ENCODE data around the gene NT5C1A. TPM values are rescaled to one million over a fixed set of nuclear protein-coding genes. Genes with fewer than 3 reads are reported as not detected.

Gene NT5C1A
- polyA plus RNA-seq, 2 of the 4 experiments (the other 2 are of a cell fraction): not detected

- ChIA-PET CTCF (interaction anchor here (1.2 kb wide), 1 partner anchor 14 kb away, joined by 3 read pairs; the partner anchor contains the start of gene HEYL), POLR2A (no interaction called here)
- H3K4me1 ChIP-seq: no peaks in the 10 kb centered on the region
- no peak for TF ChIP-seq MAZ (IDR thresholded peaks at IDR 0.05; ENCODE audit: borderline replicate concordance, low read depth, low read length)
- TF ChIP-seq HOXB5 (CRISPR knock-in tag; IDR thresholded peaks at IDR 0.05): no peak
- TF ChIP-seq RARB (CRISPR knock-in tag; IDR thresholded peaks at IDR 0.05): no peak
- TF ChIP-seq ELK1 (IDR thresholded peaks at IDR 0.05; ENCODE audit: low read depth, low read length): no peak
- no peak for TF ChIP-seq BCL3 (IDR thresholded peaks at IDR 0.05)
- TF ChIP-seq POLR2AphosphoS2 (conservative IDR thresholded peaks at IDR 0.05; ENCODE audit: low read length): no peak
- TF ChIP-seq FOSL2 (IDR thresholded peaks at IDR 0.05): no peak
- TF ChIP-seq FOSL2 (CRISPR knock-in tag; IDR thresholded peaks at IDR 0.05): no peak
- no peak for TF ChIP-seq E2F6 (IDR thresholded peaks at IDR 0.05; ENCODE audit: borderline replicate concordance, low read depth)
- TF ChIP-seq NFE2L2 (conservative IDR thresholded peaks at IDR 0.05; ENCODE audit: low read length): no peak
- TF ChIP-seq RCOR1 (IDR thresholded peaks at IDR 0.05; ENCODE audit: low read depth, low read length): no peak
- no peak for TF ChIP-seq CBX8 (IDR thresholded peaks at IDR 0.05)
- TF ChIP-seq NPAS2 (CRISPR knock-in tag; IDR thresholded peaks at IDR 0.05; ENCODE audit: borderline replicate concordance): no peak
- no peak for TF ChIP-seq HDAC2 (IDR thresholded peaks at IDR 0.05)
- no peak overlapping the region for H3K4me3 ChIP-seq
- no peak for ATAC-seq
- no peak overlapping the region for H3K4me2 ChIP-seq
- DNase-seq (ENCODE audit: low read depth in 1 of 2, low spot score in 1 of 2): no peak
- FAIRE-seq: no peak
- WGBS (ENCODE audit: missing lambda C conversion rate): 82% methylated on average over 6 of the region's 8 CpGs
- no peak overlapping the region for H3K27ac ChIP-seq
- no peaks in the 10 kb centered on the region for H3K9me3 ChIP-seq
Measured at GRCh38 chr1:39625009-39625408, 46.9 kb downstream of the NT5C1A start.

GRCh38 chr1:39623053-39623452, 48.9 kb downstream of the NT5C1A start:
- WGBS (ENCODE audit: missing lambda C conversion rate): 75% methylated on average over 4 of the region's 6 CpGs
- DNase-seq (ENCODE audit: low read depth in 1 of 2, low spot score in 1 of 2) (no peak), FAIRE-seq (no peak), ATAC-seq (no peak)
- no peak overlapping the region for H3K27ac ChIP-seq
- CTCF ChIA-PET: interaction anchor here (1.3 to 3.8 kb wide), 5 partner anchors 9 to 31 kb away, joined by 3 to 21 read pairs (median 3); no protein-coding TSS in a partner anchor
- H3K9me3 ChIP-seq: no peaks in the 10 kb centered on the region
- H3K4me3 ChIP-seq: no peak overlapping the region
- H3K4me2 ChIP-seq: no peak overlapping the region
- H3K4me1 ChIP-seq: no peaks in the 10 kb centered on the region
- POLR2A ChIA-PET: no interaction called here
- TF ChIP-seq GATA3 (IDR thresholded peaks at IDR 0.05; ENCODE audit: borderline replicate concordance) (no peak), PBX3 (IDR thresholded peaks at IDR 0.05) (no peak), CBX2 (IDR thresholded peaks at IDR 0.05; ENCODE audit: borderline replicate concordance, low read depth) (no peak), RNF2 (IDR thresholded peaks at IDR 0.05; ENCODE audit: borderline replicate concordance, low read depth) (no peak), HMGXB4 (CRISPR knock-in tag; IDR thresholded peaks at IDR 0.05; ENCODE audit: borderline replicate concordance) (no peak), POLR2A (IDR thresholded peaks at IDR 0.05; ENCODE audit: low read length) (no peak), RARB (CRISPR knock-in tag; IDR thresholded peaks at IDR 0.05) (no peak), FOXS1 (CRISPR knock-in tag; IDR thresholded peaks at IDR 0.05) (no peak), CTCF (IDR thresholded peaks at IDR 0.05) (no peak), ELK1 (IDR thresholded peaks at IDR 0.05; ENCODE audit: low read depth, low read length) (no peak), ZC3H11A (IDR thresholded peaks at IDR 0.05) (no peak), HDAC2 (IDR thresholded peaks at IDR 0.05) (no peak), RAD21 (conservative IDR thresholded peaks at IDR 0.05 in 1 of 2, IDR thresholded peaks at IDR 0.05 in 1 of 2) (no peak), EHF (CRISPR knock-in tag; IDR thresholded peaks at IDR 0.05) (no peak)
